ENCODE measurements around the gene APBA1. TPM values are rescaled to one million over a fixed set of nuclear protein-coding genes. Genes with fewer than 3 reads are reported as not detected.

Gene APBA1
- total and polyA plus RNA-seq, 2 donors (not counting 1 experiment from before 2014, with no cell fraction given), result 0.01 to 0.05 TPM

- POLR2A ChIA-PET, result no interaction called here
- no peak overlapping the region for H3K9ac ChIP-seq (ENCODE audit: low read length)
- H3K36me3 ChIP-seq (replicated peaks in 1 of 2; ENCODE audit: control extremely low read depth in 1 of 2, control insufficient read depth in 1 of 2, extremely low read depth in 1 of 2, insufficient read depth in 2 of 2, low read length in 1 of 2), result no peaks in the 10 kb centered on the region
- 83% methylated on average over 3 of the region's 4 CpGs for WGBS (ENCODE audit: insufficient coverage)
- H3K4me1 ChIP-seq (ENCODE audit: control insufficient read depth in 2 of 2, insufficient read depth in 2 of 2, low read length in 2 of 2), result no peaks in the 10 kb centered on the region
- intact Hi-C loops (cut with micrococcal nuclease), result no loop called here
- Mint-ChIP-seq H3K27me3 (no peaks in the 10 kb centered on the region), H3K4me3 (no peak overlapping the region), H3K9me3 (ENCODE audit: insufficient read depth) (no peaks in the 10 kb centered on the region), H3K4me1 (no peaks in the 10 kb centered on the region), H3K27ac (no peak overlapping the region)
- no peaks in the 10 kb centered on the region for H4K20me1 ChIP-seq (ENCODE audit: control insufficient read depth, insufficient read depth, low read length, poor library complexity, severe bottlenecking)
- no peaks in the 10 kb centered on the region for H3K79me2 ChIP-seq (ENCODE audit: control insufficient read depth, insufficient read depth, low read length)
- ATAC-seq (ENCODE audit: low read depth) (no peak), DNase-seq (no peak)
- TF ChIP-seq EZH2 (IDR thresholded peaks at IDR 0.05; ENCODE audit: borderline replicate concordance, insufficient read depth, low read depth, low read length, poor library complexity, severe bottlenecking) (no peak), CTCF (IDR thresholded peaks at IDR 0.05) (no peak)
- no peak overlapping the region for H2AFZ ChIP-seq (ENCODE audit: insufficient read depth, low read depth, low read length, poor library complexity, severe bottlenecking)
- no peak overlapping the region for H3K4me2 ChIP-seq (replicated peaks; ENCODE audit: low read depth, low read length, poor library complexity, severe bottlenecking)
- CTCF ChIA-PET, result no interaction called here
- no peaks in the 10 kb centered on the region for H3K9me3 ChIP-seq (ENCODE audit: control extremely low read depth in 1 of 3, control insufficient read depth in 2 of 3, insufficient read depth in 1 of 3, low read length in 2 of 3)
- H3K27me3 ChIP-seq (replicated peaks in 1 of 4; ENCODE audit: control extremely low read depth in 1 of 4, control insufficient read depth in 3 of 4, insufficient read depth in 4 of 4, low read length in 3 of 4), result no peaks in the 10 kb centered on the region
- H3K27ac ChIP-seq (ENCODE audit: low read length in 2 of 2), result no peak overlapping the region
- H3K4me3 ChIP-seq (ENCODE audit: control extremely low read depth in 1 of 5, extremely low read depth in 1 of 5, insufficient read depth in 1 of 5, low read depth in 2 of 5, low read length in 4 of 5), result no peak overlapping the region
Measured at GRCh38 chr9:69496846-69497450, 175.2 kb downstream of the APBA1 start.

- DNase-seq (no peak), ATAC-seq (ENCODE audit: low read depth) (no peak)
- Mint-ChIP-seq H3K4me3 (no peak overlapping the region), H3K27me3 (no peaks in the 10 kb centered on the region), H3K4me1 (no peaks in the 10 kb centered on the region), H3K9me3 (ENCODE audit: insufficient read depth) (no peaks in the 10 kb centered on the region), H3K27ac (no peak overlapping the region)
- no peak overlapping the region for H3K27ac ChIP-seq (ENCODE audit: low read length in 2 of 2)
- H3K9me3 ChIP-seq (ENCODE audit: control extremely low read depth in 1 of 3, control insufficient read depth in 2 of 3, insufficient read depth in 1 of 3, low read length in 2 of 3), result no peaks in the 10 kb centered on the region
- H3K9ac ChIP-seq (ENCODE audit: low read length), result no peak overlapping the region
- ChIA-PET CTCF (no interaction called here), POLR2A (no interaction called here)
- TF ChIP-seq EZH2 (IDR thresholded peaks at IDR 0.05; ENCODE audit: borderline replicate concordance, insufficient read depth, low read depth, low read length, poor library complexity, severe bottlenecking), result no peak
- TF ChIP-seq CTCF (IDR thresholded peaks at IDR 0.05), result no peak
- H4K20me1 ChIP-seq (ENCODE audit: control insufficient read depth, insufficient read depth, low read length, poor library complexity, severe bottlenecking), result no peaks in the 10 kb centered on the region
- 89% methylated on average over 9 of the region's 10 CpGs for WGBS (ENCODE audit: insufficient coverage)
- no peak overlapping the region for H3K4me3 ChIP-seq (ENCODE audit: control extremely low read depth in 1 of 5, extremely low read depth in 1 of 5, insufficient read depth in 1 of 5, low read depth in 2 of 5, low read length in 4 of 5)
- intact Hi-C loops (cut with micrococcal nuclease), result no loop called here
- H3K36me3 ChIP-seq (replicated peaks in 1 of 2; ENCODE audit: control extremely low read depth in 1 of 2, control insufficient read depth in 1 of 2, extremely low read depth in 1 of 2, insufficient read depth in 2 of 2, low read length in 1 of 2), result no peaks in the 10 kb centered on the region
- H2AFZ ChIP-seq (ENCODE audit: insufficient read depth, low read depth, low read length, poor library complexity, severe bottlenecking), result no peak overlapping the region
- H3K4me2 ChIP-seq (replicated peaks; ENCODE audit: low read depth, low read length, poor library complexity, severe bottlenecking), result no peak overlapping the region
- H3K27me3 ChIP-seq (replicated peaks in 1 of 4; ENCODE audit: control extremely low read depth in 1 of 4, control insufficient read depth in 3 of 4, insufficient read depth in 4 of 4, low read length in 3 of 4), result no peaks in the 10 kb centered on the region
- no peaks in the 10 kb centered on the region for H3K4me1 ChIP-seq (ENCODE audit: control insufficient read depth in 2 of 2, insufficient read depth in 2 of 2, low read length in 2 of 2)
- H3K79me2 ChIP-seq (ENCODE audit: control insufficient read depth, insufficient read depth, low read length), result no peaks in the 10 kb centered on the region
Measured at GRCh38 chr9:69495296-69495695, 176.9 kb downstream of the APBA1 start.

Measured in B cell (primary cell).